Peyer's patch (tissue), 4 donors: ENCODE measurements around the gene GFOD2. TPM values are rescaled to one million over a fixed set of nuclear protein-coding genes. Genes with fewer than 3 reads are reported as not detected.
A peak's percentile ranks its signal among the peaks of the same experiment; 100 is the strongest.

Experiments
- DNase-seq, 3 donors: peaks; one replicate each; pipeline ENCODE4 v3.0.0-alpha.2; 2017 to 2019
- H3K27ac ChIP-seq, 4 donors: fragments of 200-600 bp; sonication (generic); one replicate each; pipeline ENCODE4 v1.5.1; 2016 to 2019
- H3K27me3 ChIP-seq, 2 donors: fragments of 200-600 bp; sonication (generic); one replicate each; pipeline ENCODE4 v1.5.1; 2019
- H3K36me3 ChIP-seq, 3 donors: fragments of 200-600 bp; sonication (generic); one replicate each; pipeline ENCODE4 v1.5.1; 2016 to 2019
- H3K4me1 ChIP-seq, 4 donors: fragments of 200-600 bp; sonication (generic); one replicate each; pipeline ENCODE4 v1.5.1; 2016 to 2019
- H3K4me3 ChIP-seq, 4 donors: fragments of 200-600 bp; sonication (generic); 1 replicate in 3 of 4; 2 replicates in 1 of 4; pipeline ENCODE4 v1.5.1; 2016 to 2019; ENCODE audit warnings: mild to moderate bottlenecking in 1 of 4
- H3K9me3 ChIP-seq, 4 donors: fragments of 200-600 bp; sonication (generic); one replicate each; pipeline ENCODE4 v1.5.1; 2016 to 2019; ENCODE audit warnings: mild to moderate bottlenecking in 1 of 4
- POLR2A ChIP-seq, 2 donors: fragments of 450-650 bp; IDR thresholded peaks; one replicate each; pipeline ENCODE4 v1.5.1; 2017; ENCODE audit warnings: antibody characterized with exemption in 2 of 2, mild to moderate bottlenecking in 2 of 2, moderate library complexity in 2 of 2
- total RNA-seq, 4 donors: library from RNA; depleted of rRNA; stranded (reverse); fragments of >200 nt; gene quantifications; one replicate each; pipeline ENCODE4 v1.1.0, GENCODE V29; 2016
- TF ChIP-seq, protein P1 (sequence below), 6 experiments: fragments of 450-650 bp in 4 of 6; fragments of 200-600 bp in 2 of 6; sonication (generic) in 1 of 6; IDR thresholded peaks; one replicate each; pipeline ENCODE4 v1.5.1; 2017 to 2019; ENCODE audit warnings: antibody characterized with exemption in 6 of 6, mild to moderate bottlenecking in 3 of 6, moderate library complexity in 1 of 6

The GFOD2 gene
- total RNA-seq, 4 donors from 2014 or later: 9.9 to 40.7 (median 24.6) TPM

DNA sequence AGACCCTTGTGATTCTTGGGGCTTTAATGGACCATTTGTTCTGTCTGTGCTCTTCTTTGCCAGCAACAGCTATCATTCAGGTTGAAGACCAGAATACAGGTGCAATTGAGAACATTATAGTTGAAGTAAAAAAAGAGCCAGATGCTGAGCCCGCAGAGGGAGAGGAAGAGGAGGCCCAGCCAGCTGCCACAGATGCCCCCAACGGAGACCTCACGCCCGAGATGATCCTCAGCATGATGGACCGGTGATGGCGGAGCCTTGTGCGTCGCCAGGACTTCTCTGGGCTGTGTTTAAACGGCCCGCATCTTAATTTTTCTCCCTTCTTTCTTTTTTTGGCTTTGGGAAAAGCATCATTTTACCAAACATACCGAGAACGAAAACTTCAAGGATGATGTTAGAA is 81.5 kb downstream of the GFOD2 start:
- H3K27ac ChIP-seq: no peak overlapping the region
- H3K9me3 ChIP-seq: no peaks in the 10 kb centered on the region
- DNase-seq: peak in 1 of 3 donors; percentile 38
- H3K4me1 ChIP-seq: peaks cover 0 to 5% (median 0%) of the 10 kb centered on the region in 4 donors
- H3K36me3 ChIP-seq: peaks cover 0 to 60% (median 0%) of the 10 kb centered on the region in 3 donors
- TF ChIP-seq, protein P1, sequence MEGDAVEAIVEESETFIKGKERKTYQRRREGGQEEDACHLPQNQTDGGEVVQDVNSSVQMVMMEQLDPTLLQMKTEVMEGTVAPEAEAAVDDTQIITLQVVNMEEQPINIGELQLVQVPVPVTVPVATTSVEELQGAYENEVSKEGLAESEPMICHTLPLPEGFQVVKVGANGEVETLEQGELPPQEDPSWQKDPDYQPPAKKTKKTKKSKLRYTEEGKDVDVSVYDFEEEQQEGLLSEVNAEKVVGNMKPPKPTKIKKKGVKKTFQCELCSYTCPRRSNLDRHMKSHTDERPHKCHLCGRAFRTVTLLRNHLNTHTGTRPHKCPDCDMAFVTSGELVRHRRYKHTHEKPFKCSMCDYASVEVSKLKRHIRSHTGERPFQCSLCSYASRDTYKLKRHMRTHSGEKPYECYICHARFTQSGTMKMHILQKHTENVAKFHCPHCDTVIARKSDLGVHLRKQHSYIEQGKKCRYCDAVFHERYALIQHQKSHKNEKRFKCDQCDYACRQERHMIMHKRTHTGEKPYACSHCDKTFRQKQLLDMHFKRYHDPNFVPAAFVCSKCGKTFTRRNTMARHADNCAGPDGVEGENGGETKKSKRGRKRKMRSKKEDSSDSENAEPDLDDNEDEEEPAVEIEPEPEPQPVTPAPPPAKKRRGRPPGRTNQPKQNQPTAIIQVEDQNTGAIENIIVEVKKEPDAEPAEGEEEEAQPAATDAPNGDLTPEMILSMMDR (IDR thresholded peaks at IDR 0.05): no peak
- no peak overlapping the region for H3K4me3 ChIP-seq
- H3K27me3 ChIP-seq: no peaks in the 10 kb centered on the region

DNA sequence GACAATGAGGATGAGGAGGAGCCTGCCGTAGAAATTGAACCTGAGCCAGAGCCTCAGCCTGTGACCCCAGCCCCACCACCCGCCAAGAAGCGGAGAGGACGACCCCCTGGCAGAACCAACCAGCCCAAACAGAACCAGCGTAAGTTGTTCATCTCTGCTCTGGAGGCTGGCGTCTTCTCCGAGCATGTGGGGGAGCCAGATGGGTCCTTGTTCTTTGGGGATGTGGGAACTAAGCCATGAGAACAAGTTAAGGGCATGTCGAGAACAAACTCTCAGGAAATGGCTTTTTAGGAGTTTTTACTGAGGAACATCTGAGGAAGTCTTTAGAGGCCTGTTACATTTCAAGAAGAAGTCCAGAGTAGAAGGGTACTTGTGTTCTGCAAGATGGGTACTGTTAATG is 82.4 kb downstream of the GFOD2 start:
- DNase-seq: peak in 1 of 3 donors; percentile 11
- peaks cover 0 to 2% (median 0%) of the 10 kb centered on the region in 4 donors for H3K4me1 ChIP-seq
- H3K4me3 ChIP-seq: no peak overlapping the region
- no peaks in the 10 kb centered on the region for H3K9me3 ChIP-seq
- TF ChIP-seq POLR2A (IDR thresholded peaks at IDR 0.05): no peak
- TF ChIP-seq, protein P1 (IDR thresholded peaks at IDR 0.05): no peak
- H3K27me3 ChIP-seq: no peaks in the 10 kb centered on the region
- H3K27ac ChIP-seq: no peak overlapping the region
- peaks cover 0 to 69% (median 0%) of the 10 kb centered on the region in 3 donors for H3K36me3 ChIP-seq

DNA sequence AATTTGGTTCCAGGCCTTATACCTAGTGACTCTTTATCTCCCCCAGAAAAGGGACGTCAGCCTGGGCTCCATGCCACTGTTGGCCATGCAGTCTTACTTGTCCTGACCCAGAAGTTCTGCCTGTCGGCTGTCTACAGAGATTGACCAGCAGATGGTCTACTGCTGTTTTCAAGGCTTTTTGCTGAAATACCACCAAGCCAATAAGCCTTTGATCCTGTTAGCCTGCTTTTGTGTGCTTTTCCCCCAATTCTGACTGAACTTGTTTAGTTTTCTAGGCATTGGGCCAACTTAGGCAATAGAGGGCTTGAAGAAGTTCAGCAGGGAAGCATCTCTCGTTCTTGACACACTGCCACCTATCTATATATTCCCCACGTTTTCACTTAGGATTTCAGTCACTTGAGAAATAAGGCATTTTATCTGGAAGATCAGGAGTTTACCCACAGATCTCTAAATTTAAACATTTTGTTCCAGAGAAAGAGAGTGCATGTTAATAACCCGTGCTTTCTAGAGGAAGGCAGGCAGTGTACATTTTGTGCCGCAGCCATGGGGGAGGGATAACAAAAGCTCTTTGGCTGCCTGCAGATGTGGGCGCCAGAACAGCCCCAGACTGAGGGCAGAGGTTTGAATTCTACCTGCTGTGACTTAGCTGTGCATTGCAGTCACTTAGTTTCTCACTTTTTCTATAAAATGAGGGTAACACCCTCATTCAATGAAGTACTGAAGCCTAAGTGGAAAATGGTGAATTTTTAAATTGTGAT is 86.5 kb downstream of the GFOD2 start:
- Histone ChIP-seq H3K27me3 (no peaks in the 10 kb centered on the region), H3K27ac (no peak overlapping the region), H3K4me1 (no peaks in the 10 kb centered on the region), H3K9me3 (no peaks in the 10 kb centered on the region), H3K4me3 (no peak overlapping the region), H3K36me3 (peaks cover 0 to 94% (median 0%) of the 10 kb centered on the region in 3 donors)
- TF ChIP-seq, protein P1 (IDR thresholded peaks at IDR 0.05): no peak
- no peak for TF ChIP-seq POLR2A (IDR thresholded peaks at IDR 0.05)
- DNase-seq: no peak

GRCh38 chr16:67628216-67628615 is 90.9 kb downstream of the GFOD2 start:
- no peaks in the 10 kb centered on the region for H3K27me3 ChIP-seq
- H3K27ac ChIP-seq: no peak overlapping the region
- no peaks in the 10 kb centered on the region for H3K9me3 ChIP-seq
- H3K4me3 ChIP-seq: no peak overlapping the region
- no peak for TF ChIP-seq POLR2A (IDR thresholded peaks at IDR 0.05)
- TF ChIP-seq, protein P1 (IDR thresholded peaks at IDR 0.05): no peak
- no peaks in the 10 kb centered on the region for H3K4me1 ChIP-seq
- no peak for DNase-seq
- peaks cover 0 to 92% (median 0%) of the 10 kb centered on the region in 3 donors for H3K36me3 ChIP-seq

Other genes with a start within 250 kb of the GFOD2 start
- 100 to 1,000 TPM; 131 to 223 (median 202) TPM for gene ATP6V0D1, start 238.2 kb downstream of the GFOD2 start, total RNA-seq
- not detected for gene AGRP, start 235.8 kb downstream of the GFOD2 start, total RNA-seq
- gene RIPOR1, start 190.5 kb downstream of the GFOD2 start, total RNA-seq: 10 to 100 TPM; 10.5 to 70.1 (median 42.5) TPM
- 10 to 100 TPM; 35.3 to 59.4 (median 42.7) TPM for gene CTCF, start 156.8 kb downstream of the GFOD2 start, total RNA-seq
- 10 to 100 TPM in 3 of 4 donors, 1 to 10 TPM in 1; 8.4 to 55.3 (median 13.4) TPM for gene CARMIL2, start 74.2 kb downstream of the GFOD2 start, total RNA-seq
- gene ACD, start 59.1 kb downstream of the GFOD2 start, total RNA-seq: 10 to 100 TPM; 14.2 to 37.2 (median 18.6) TPM
- gene PARD6A, start 58.4 kb downstream of the GFOD2 start, total RNA-seq: 1 to 10 TPM in 3 of 4 donors, not detected in 1; 1.0 to 4.3 (median 2.1) TPM
- gene ENKD1, start 52.6 kb downstream of the GFOD2 start, total RNA-seq: 10 to 100 TPM; 10.6 to 26.3 (median 13.4) TPM
- gene C16orf86, start 52.5 kb downstream of the GFOD2 start, total RNA-seq: 1 to 10 TPM in 3 of 4 donors, under 1 TPM in 1; 0.54 to 6.6 (median 2.0) TPM
- 10 to 100 TPM; 15.2 to 29.9 (median 24.0) TPM for gene RANBP10, start 87.2 kb upstream of the GFOD2 start, total RNA-seq
- gene TSNAXIP1, start 87.6 kb upstream of the GFOD2 start, total RNA-seq: 1 to 10 TPM in 1 of 4 donors, under 1 TPM in 2, not detected in 1; 0.35 to 7.4 (median 0.94) TPM
- 10 to 100 TPM; 23.9 to 38.2 (median 31.7) TPM for gene THAP11, start 123.0 kb upstream of the GFOD2 start, total RNA-seq
- gene NUTF2, start 127.6 kb upstream of the GFOD2 start, total RNA-seq: 10 to 100 TPM; 55.5 to 82.5 (median 69.1) TPM
- gene CENPT, start 128.4 kb upstream of the GFOD2 start, total RNA-seq: 100 to 1,000 TPM in 2 of 4 donors, 10 to 100 TPM in 2; 64.8 to 138 (median 94.6) TPM
- gene EDC4, start 153.7 kb upstream of the GFOD2 start, total RNA-seq: 100 to 1,000 TPM in 2 of 4 donors, 10 to 100 TPM in 2; 94.2 to 154 (median 114) TPM
- 10 to 100 TPM in 1 of 4 donors, not detected in 3; 10.0 TPM for gene NRN1L, start 165.6 kb upstream of the GFOD2 start, total RNA-seq
- gene PSKH1, start 173.9 kb upstream of the GFOD2 start, total RNA-seq: 10 to 100 TPM; 26.4 to 60.2 (median 35.5) TPM
- gene CTRL, start 212.5 kb upstream of the GFOD2 start, total RNA-seq: 1 to 10 TPM; 2.4 to 5.3 (median 3.8) TPM
- 100 to 1,000 TPM in 1 of 4 donors, 10 to 100 TPM in 3; 62.0 to 106 (median 79.9) TPM for gene PSMB10, start 217.5 kb upstream of the GFOD2 start, total RNA-seq
- 10 to 100 TPM in 1 of 4 donors, 1 to 10 TPM in 3; 3.6 to 19.0 (median 4.6) TPM for gene LCAT, start 224.8 kb upstream of the GFOD2 start, total RNA-seq
- 10 to 100 TPM; 10.7 to 83.3 (median 33.6) TPM for gene SLC12A4, start 249.3 kb upstream of the GFOD2 start, total RNA-seq